DMS79 treated with DMSO at 0.1 percent for 48 hours (cell line): Measurements from ENCODE around the gene PDE10A.
"Not testable (repeated sequence)": the region's sequence is repeated elsewhere in the genome, so short reads cannot be mapped to it uniquely, and the experiment has no call there.

Source experiments
- DNase-seq: peaks from one replicate; lab custom pipeline; 2025; lab: John Stamatoyannopoulos, UW

PDE10A gene

GRCh38 chr6:165586706-165587105, 76.3 kb downstream of the PDE10A start:
- no peak for DNase-seq

GRCh38 chr6:165585060-165585459, 78.0 kb downstream of the PDE10A start:
- no peak for DNase-seq

- DNase-seq: no peak
Observed at GRCh38 chr6:165584541-165584940, 78.5 kb downstream of the PDE10A start.

GRCh38 chr6:165581678-165582077, 81.4 kb downstream of the PDE10A start:
- DNase-seq: no peak

GRCh38 chr6:165580136-165580535, 82.9 kb downstream of the PDE10A start:
- no peak for DNase-seq

- DNase-seq: no peak
Observed at GRCh38 chr6:165579151-165579550, 83.9 kb downstream of the PDE10A start.

- no peak for DNase-seq
Observed at GRCh38 chr6:165577556-165577955, 85.5 kb downstream of the PDE10A start.

- no peak for DNase-seq
Observed at GRCh38 chr6:165575158-165575549, 87.9 kb downstream of the PDE10A start.

GRCh38 chr6:165574220-165575157, 88.6 kb downstream of the PDE10A start:
- no peak for DNase-seq

- no peak for DNase-seq
Observed at GRCh38 chr6:165573671-165574070, 89.4 kb downstream of the PDE10A start.

GRCh38 chr6:165571721-165572132, 91.3 kb downstream of the PDE10A start:
- no peak for DNase-seq

- no peak for DNase-seq
Observed at GRCh38 chr6:165571068-165571682, 91.9 kb downstream of the PDE10A start.

GRCh38 chr6:165568326-165568725, 94.7 kb downstream of the PDE10A start:
- DNase-seq: no peak

- DNase-seq: no peak
Observed at GRCh38 chr6:165566088-165566828, 96.8 kb downstream of the PDE10A start.

GRCh38 chr6:165562421-165563090, 100.5 kb downstream of the PDE10A start:
- DNase-seq: no peak

- no peak for DNase-seq
Observed at GRCh38 chr6:165559632-165560031, 103.4 kb downstream of the PDE10A start.

GRCh38 chr6:165558097-165558496, 104.9 kb downstream of the PDE10A start:
- not testable (repeated sequence) for DNase-seq

- DNase-seq: no peak
Observed at GRCh38 chr6:165557674-165558073, 105.4 kb downstream of the PDE10A start.

GRCh38 chr6:165556116-165556843, 106.8 kb downstream of the PDE10A start:
- no peak for DNase-seq

GRCh38 chr6:165554644-165555043, 108.4 kb downstream of the PDE10A start:
- not testable (repeated sequence) for DNase-seq

- no peak for DNase-seq
Observed at GRCh38 chr6:165552248-165552736, 110.7 kb downstream of the PDE10A start.
